Hepatocyte (in vitro differentiated cells): ENCODE results near the gene RBM39.

Experiments
- EZH2 ChIP-seq: fragments of 200-600 bp; sonication (generic); IDR thresholded peaks from 2 replicates; pipeline ENCODE4 v1.6.1; 2016; ENCODE audit warnings: antibody characterized with exemption, mild to moderate bottlenecking, borderline replicate concordance
- TF ChIP-seq, protein P1 (sequence below): fragments of 200-600 bp; sonication (generic); IDR thresholded peaks from 2 replicates; pipeline ENCODE4 v1.5.1; 2016; ENCODE audit warnings: antibody characterized with exemption, mild to moderate bottlenecking; ENCODE audit not compliant: poor library complexity

DNA sequence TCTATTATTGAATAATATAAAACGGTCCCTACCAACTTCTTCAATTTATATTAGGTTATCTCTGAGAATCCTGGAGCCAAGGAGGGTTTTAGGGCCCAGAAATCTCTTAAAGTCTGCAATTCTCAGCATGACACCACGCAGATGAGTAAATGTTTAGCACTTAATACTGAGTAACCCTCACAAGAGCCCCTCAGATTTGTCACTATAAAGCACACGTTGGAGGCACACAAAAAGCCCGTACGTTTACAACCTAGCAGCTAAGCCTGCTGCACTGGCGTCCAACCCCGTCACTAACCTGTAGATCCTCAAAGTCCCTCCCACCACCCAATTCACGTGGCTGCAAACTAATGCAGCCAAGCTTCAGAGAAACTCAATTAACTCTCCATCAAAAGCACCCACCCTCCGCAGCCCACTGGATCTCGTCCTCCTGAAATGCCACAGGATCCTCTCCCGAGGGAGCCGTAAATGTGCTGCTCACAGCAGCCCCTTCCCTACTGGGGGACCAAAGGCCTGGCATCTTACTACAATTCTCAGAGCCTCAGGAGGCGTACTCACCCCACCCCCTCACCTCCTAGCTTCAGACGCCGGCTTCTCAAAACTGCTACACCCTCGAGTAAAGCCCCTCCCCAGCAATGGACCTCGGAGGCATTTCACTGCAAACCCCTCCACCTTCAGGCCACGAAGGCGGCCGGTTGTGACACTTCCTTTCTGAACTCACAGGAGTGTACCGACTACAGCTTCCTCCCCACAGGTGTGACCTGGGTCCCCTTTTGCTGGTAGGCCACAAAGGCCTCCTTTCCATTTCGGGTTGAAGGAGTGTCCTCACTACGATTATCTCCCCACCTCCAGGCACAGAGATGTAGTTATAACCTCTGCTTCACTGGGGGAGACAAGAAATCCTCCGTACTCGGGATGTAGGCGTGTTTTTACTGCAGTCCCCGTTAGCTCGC, 78.3 kb downstream of the RBM39 start:
- TF ChIP-seq, protein P1, sequence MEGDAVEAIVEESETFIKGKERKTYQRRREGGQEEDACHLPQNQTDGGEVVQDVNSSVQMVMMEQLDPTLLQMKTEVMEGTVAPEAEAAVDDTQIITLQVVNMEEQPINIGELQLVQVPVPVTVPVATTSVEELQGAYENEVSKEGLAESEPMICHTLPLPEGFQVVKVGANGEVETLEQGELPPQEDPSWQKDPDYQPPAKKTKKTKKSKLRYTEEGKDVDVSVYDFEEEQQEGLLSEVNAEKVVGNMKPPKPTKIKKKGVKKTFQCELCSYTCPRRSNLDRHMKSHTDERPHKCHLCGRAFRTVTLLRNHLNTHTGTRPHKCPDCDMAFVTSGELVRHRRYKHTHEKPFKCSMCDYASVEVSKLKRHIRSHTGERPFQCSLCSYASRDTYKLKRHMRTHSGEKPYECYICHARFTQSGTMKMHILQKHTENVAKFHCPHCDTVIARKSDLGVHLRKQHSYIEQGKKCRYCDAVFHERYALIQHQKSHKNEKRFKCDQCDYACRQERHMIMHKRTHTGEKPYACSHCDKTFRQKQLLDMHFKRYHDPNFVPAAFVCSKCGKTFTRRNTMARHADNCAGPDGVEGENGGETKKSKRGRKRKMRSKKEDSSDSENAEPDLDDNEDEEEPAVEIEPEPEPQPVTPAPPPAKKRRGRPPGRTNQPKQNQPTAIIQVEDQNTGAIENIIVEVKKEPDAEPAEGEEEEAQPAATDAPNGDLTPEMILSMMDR: no peak
- TF ChIP-seq EZH2: no peak
